ENCODE data around the gene AKAP10. TPM values are rescaled to one million over a fixed set of nuclear protein-coding genes. Genes with fewer than 3 reads are reported as not detected.

AKAP10 gene
- total RNA-seq, 5 donors from 2014 or later (not counting 1 experiment from before 2014, with no cell fraction given), result 43.3 to 61.3 (median 53.9) TPM

GRCh38 chr17:19948116-19948943 lies 29.3 kb downstream of the AKAP10 start:
- no peak overlapping the region for H3K4me3 ChIP-seq (ENCODE audit: control insufficient read depth in 1 of 2, extremely low read depth in 1 of 2, low read length in 1 of 2)
- DNase-seq (no peak), ATAC-seq (replicated peaks in 1 of 4) (no peak)
- H3K4me1 ChIP-seq (ENCODE audit: control insufficient read depth in 1 of 2, extremely low read depth in 1 of 2, insufficient read depth in 2 of 2, low read length in 2 of 2), result peaks cover 9 to 15% of the 10 kb centered on the region in 2 experiments
- H3K4me3 Mint-ChIP-seq, result peak overlapping the region in 1 of 3 donors; percentile 39
- H3K4me1 Mint-ChIP-seq, result peaks cover 56 to 59% (median 57%) of the 10 kb centered on the region in 3 donors
- WGBS (ENCODE audit: insufficient coverage), result 58% methylated on average over 7 of the region's 10 CpGs
- H3K27ac ChIP-seq (ENCODE audit: low read length), result no peak overlapping the region
- H3K36me3 ChIP-seq (ENCODE audit: control insufficient read depth in 2 of 2, extremely low read depth in 1 of 2, insufficient read depth in 1 of 2, low read length in 1 of 2), result peaks cover 3 to 45% of the 10 kb centered on the region in 2 donors
- H3K9me3 ChIP-seq, result no peaks in the 10 kb centered on the region
- H3K27me3 ChIP-seq (replicated peaks in 1 of 2; ENCODE audit: control insufficient read depth in 2 of 2, extremely low read depth in 1 of 2, insufficient read depth in 2 of 2, low read length in 1 of 2), result no peaks in the 10 kb centered on the region
- H3K9me3 Mint-ChIP-seq, result no peaks in the 10 kb centered on the region
- no peaks in the 10 kb centered on the region for H3K27me3 Mint-ChIP-seq
- POLR2A ChIA-PET, result no interaction called here
- H3K36me3 Mint-ChIP-seq, result peaks cover 42% of the 10 kb centered on the region
- peak overlapping the region; percentile 29 to 74 for H3K27ac Mint-ChIP-seq
- CTCF ChIA-PET, result no interaction called here

DNA sequence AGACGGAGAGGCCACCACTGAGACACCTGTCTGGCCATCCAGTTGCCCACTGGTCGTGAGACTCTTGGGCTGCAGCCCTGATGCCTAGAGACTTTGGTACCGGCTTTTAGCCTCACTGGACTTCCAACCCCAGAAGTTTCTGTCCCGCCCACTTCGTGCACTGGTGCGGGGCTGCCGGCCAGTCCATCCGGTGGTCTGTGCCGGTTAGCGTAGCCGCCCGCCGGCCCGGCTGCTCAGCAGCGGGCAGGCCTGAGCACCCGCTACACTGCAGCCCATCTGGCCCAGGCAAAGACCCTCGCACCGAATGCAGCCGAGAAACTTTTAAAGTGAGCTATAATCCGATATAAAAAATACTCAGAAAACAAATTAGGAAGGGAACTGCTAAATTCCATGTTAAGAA lies 30.7 kb downstream of the AKAP10 start:
- Mint-ChIP-seq H3K4me1 (peaks cover 58 to 62% (median 60%) of the 10 kb centered on the region in 3 donors), H3K9me3 (no peaks in the 10 kb centered on the region), H3K4me3 (no peak overlapping the region), H3K27ac (no peak overlapping the region), H3K27me3 (no peaks in the 10 kb centered on the region), H3K36me3 (peaks cover 34% of the 10 kb centered on the region)
- Histone ChIP-seq H3K4me1 (ENCODE audit: control insufficient read depth in 1 of 2, extremely low read depth in 1 of 2, insufficient read depth in 2 of 2, low read length in 2 of 2) (peaks cover 9 to 22% of the 10 kb centered on the region in 2 experiments), H3K27me3 (replicated peaks in 1 of 2; ENCODE audit: control insufficient read depth in 2 of 2, extremely low read depth in 1 of 2, insufficient read depth in 2 of 2, low read length in 1 of 2) (no peaks in the 10 kb centered on the region), H3K36me3 (ENCODE audit: control insufficient read depth in 2 of 2, extremely low read depth in 1 of 2, insufficient read depth in 1 of 2, low read length in 1 of 2) (peaks cover 3 to 54% of the 10 kb centered on the region in 2 donors), H3K4me3 (ENCODE audit: control insufficient read depth in 1 of 2, extremely low read depth in 1 of 2, low read length in 1 of 2) (no peak overlapping the region), H3K27ac (ENCODE audit: low read length) (no peak overlapping the region), H3K9me3 (no peaks in the 10 kb centered on the region)
- ChIA-PET POLR2A (no interaction called here), CTCF (no interaction called here)
- ATAC-seq (replicated peaks in 1 of 4) (no peak), DNase-seq (no peak)
- WGBS (ENCODE audit: insufficient coverage), result 98% methylated on average over 19 of the region's 20 CpGs

- Mint-ChIP-seq H3K9me3 (no peaks in the 10 kb centered on the region), H3K36me3 (peaks cover 35% of the 10 kb centered on the region), H3K27me3 (no peaks in the 10 kb centered on the region), H3K27ac (peak overlapping the region; percentile 40 to 75), H3K4me3 (peak overlapping the region in 1 of 3 donors; percentile 9), H3K4me1 (peaks cover 56 to 64% (median 60%) of the 10 kb centered on the region in 3 donors)
- Histone ChIP-seq H3K27ac (ENCODE audit: low read length) (no peak overlapping the region), H3K36me3 (ENCODE audit: control insufficient read depth in 2 of 2, extremely low read depth in 1 of 2, insufficient read depth in 1 of 2, low read length in 1 of 2) (peaks cover 3 to 62% of the 10 kb centered on the region in 2 donors), H3K27me3 (replicated peaks in 1 of 2; ENCODE audit: control insufficient read depth in 2 of 2, extremely low read depth in 1 of 2, insufficient read depth in 2 of 2, low read length in 1 of 2) (no peaks in the 10 kb centered on the region), H3K9me3 (no peaks in the 10 kb centered on the region), H3K4me1 (ENCODE audit: control insufficient read depth in 1 of 2, extremely low read depth in 1 of 2, insufficient read depth in 2 of 2, low read length in 2 of 2) (peaks cover 9 to 22% of the 10 kb centered on the region in 2 experiments), H3K4me3 (ENCODE audit: control insufficient read depth in 1 of 2, extremely low read depth in 1 of 2, low read length in 1 of 2) (no peak overlapping the region)
- no CpG with 5 or more reads among the region's 2 CpGs for WGBS (ENCODE audit: insufficient coverage)
- ATAC-seq (replicated peaks in 1 of 4) (no peak), DNase-seq (no peak)
- ChIA-PET POLR2A (no interaction called here), CTCF (interaction anchor here in 1 of 2 donors (0.9 kb wide), 1 partner anchor 12 kb away, joined by 3 read pairs; no protein-coding TSS in a partner anchor)
Measured at GRCh38 chr17:19945009-19945626, 32.5 kb downstream of the AKAP10 start.

DNA sequence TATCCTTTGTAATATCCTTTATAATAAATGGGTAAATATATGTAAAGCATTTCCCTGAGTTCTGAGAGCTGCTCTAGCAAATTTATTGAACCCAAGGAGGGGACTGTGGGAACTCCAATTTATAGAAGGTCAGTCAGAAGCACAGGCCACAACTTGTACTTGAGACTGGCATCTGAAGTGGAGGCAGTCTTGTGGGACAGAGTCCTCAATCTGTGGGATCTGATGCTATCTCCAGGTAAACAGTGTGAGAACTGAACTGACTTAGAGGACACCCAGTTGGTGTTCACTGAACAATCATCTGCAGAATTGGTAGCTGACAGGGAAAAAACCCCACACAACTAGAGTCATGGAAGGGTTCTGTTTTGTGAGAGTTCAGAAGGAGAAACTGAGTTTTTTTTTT lies 34.0 kb downstream of the AKAP10 start:
- Mint-ChIP-seq H3K27ac (no peak overlapping the region), H3K9me3 (no peaks in the 10 kb centered on the region), H3K27me3 (no peaks in the 10 kb centered on the region), H3K4me1 (peaks cover 48 to 58% (median 49%) of the 10 kb centered on the region in 3 donors), H3K36me3 (peaks cover 47% of the 10 kb centered on the region), H3K4me3 (no peak overlapping the region)
- Histone ChIP-seq H3K27ac (ENCODE audit: low read length) (no peak overlapping the region), H3K36me3 (ENCODE audit: control insufficient read depth in 2 of 2, extremely low read depth in 1 of 2, insufficient read depth in 1 of 2, low read length in 1 of 2) (peaks cover 3 to 74% of the 10 kb centered on the region in 2 donors), H3K9me3 (no peaks in the 10 kb centered on the region), H3K4me1 (ENCODE audit: control insufficient read depth in 1 of 2, extremely low read depth in 1 of 2, insufficient read depth in 2 of 2, low read length in 2 of 2) (peaks cover 9 to 17% of the 10 kb centered on the region in 2 experiments), H3K27me3 (replicated peaks in 1 of 2; ENCODE audit: control insufficient read depth in 2 of 2, extremely low read depth in 1 of 2, insufficient read depth in 2 of 2, low read length in 1 of 2) (no peaks in the 10 kb centered on the region), H3K4me3 (ENCODE audit: control insufficient read depth in 1 of 2, extremely low read depth in 1 of 2, low read length in 1 of 2) (no peak overlapping the region)
- DNase-seq (no peak), ATAC-seq (replicated peaks in 1 of 4) (no peak)
- CTCF ChIA-PET, result interaction anchor here in 1 of 2 donors (0.6 kb wide), 1 partner anchor 152 kb away, joined by 4 read pairs; no protein-coding TSS in a partner anchor
- POLR2A ChIA-PET, result no interaction called here

DNA sequence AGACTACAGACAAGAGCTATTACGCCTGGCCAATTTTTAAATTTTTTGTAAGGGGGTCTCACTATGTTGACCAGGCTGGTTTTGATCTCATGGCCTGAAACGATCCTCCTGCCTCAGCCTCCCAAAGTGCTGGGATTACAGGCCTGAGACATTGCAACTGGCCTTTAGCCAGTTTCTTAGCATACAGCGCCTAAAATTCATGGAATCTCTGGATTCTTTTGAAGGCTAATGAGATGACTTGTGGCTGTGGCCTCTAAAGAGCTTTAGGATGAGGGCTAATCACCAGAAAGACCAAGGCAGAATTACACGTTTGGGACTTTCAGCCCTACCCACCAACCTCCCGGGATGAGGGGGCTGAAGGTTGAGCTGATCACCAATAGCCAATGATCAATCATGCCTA lies 34.6 kb downstream of the AKAP10 start:
- Histone ChIP-seq H3K4me1 (ENCODE audit: control insufficient read depth in 1 of 2, extremely low read depth in 1 of 2, insufficient read depth in 2 of 2, low read length in 2 of 2) (peaks cover 9 to 12% of the 10 kb centered on the region in 2 experiments), H3K36me3 (ENCODE audit: control insufficient read depth in 2 of 2, extremely low read depth in 1 of 2, insufficient read depth in 1 of 2, low read length in 1 of 2) (peaks cover 3 to 74% of the 10 kb centered on the region in 2 donors), H3K27me3 (replicated peaks in 1 of 2; ENCODE audit: control insufficient read depth in 2 of 2, extremely low read depth in 1 of 2, insufficient read depth in 2 of 2, low read length in 1 of 2) (no peaks in the 10 kb centered on the region), H3K27ac (ENCODE audit: low read length) (no peak overlapping the region), H3K9me3 (no peaks in the 10 kb centered on the region), H3K4me3 (ENCODE audit: control insufficient read depth in 1 of 2, extremely low read depth in 1 of 2, low read length in 1 of 2) (no peak overlapping the region)
- Mint-ChIP-seq H3K36me3 (peaks cover 41% of the 10 kb centered on the region), H3K9me3 (no peaks in the 10 kb centered on the region), H3K4me3 (no peak overlapping the region), H3K27ac (peak overlapping the region; percentile 48 to 56), H3K27me3 (no peaks in the 10 kb centered on the region), H3K4me1 (peaks cover 42 to 52% (median 43%) of the 10 kb centered on the region in 3 donors)
- 100% methylated on average over 3 of the region's 5 CpGs for WGBS (ENCODE audit: insufficient coverage)
- ChIA-PET POLR2A (interaction anchor here in 1 of 2 donors (0.6 kb wide), 1 partner anchor 9 kb away, joined by 3 read pairs; no protein-coding TSS in a partner anchor), CTCF (interaction anchor here in 1 of 2 donors (0.6 kb wide), 1 partner anchor 151 kb away, joined by 4 read pairs; no protein-coding TSS in a partner anchor)
- ATAC-seq (replicated peaks in 1 of 4), result no peak
- no peak for DNase-seq

GRCh38 chr17:19940722-19941464 lies 36.7 kb downstream of the AKAP10 start:
- peaks cover 3 to 71% of the 10 kb centered on the region in 2 donors for H3K36me3 ChIP-seq (ENCODE audit: control insufficient read depth in 2 of 2, extremely low read depth in 1 of 2, insufficient read depth in 1 of 2, low read length in 1 of 2)

More at GRCh38 chr17:19940722-19941464, 36.7 kb downstream of the AKAP10 start:
- no peaks in the 10 kb centered on the region for H3K9me3 Mint-ChIP-seq
- Histone ChIP-seq H3K4me3 (ENCODE audit: control insufficient read depth in 1 of 2, extremely low read depth in 1 of 2, low read length in 1 of 2) (no peak overlapping the region), H3K27me3 (replicated peaks in 1 of 2; ENCODE audit: control insufficient read depth in 2 of 2, extremely low read depth in 1 of 2, insufficient read depth in 2 of 2, low read length in 1 of 2) (no peaks in the 10 kb centered on the region), H3K9me3 (no peaks in the 10 kb centered on the region), H3K4me1 (ENCODE audit: control insufficient read depth in 1 of 2, extremely low read depth in 1 of 2, insufficient read depth in 2 of 2, low read length in 2 of 2) (peaks cover 7 to 8% of the 10 kb centered on the region in 2 experiments), H3K27ac (ENCODE audit: low read length) (no peak overlapping the region)
- POLR2A ChIA-PET, result no interaction called here
- peaks cover 35 to 49% (median 36%) of the 10 kb centered on the region in 3 donors for H3K4me1 Mint-ChIP-seq
- H3K4me3 Mint-ChIP-seq, result no peak overlapping the region
- CTCF ChIA-PET, result no interaction called here
- H3K36me3 Mint-ChIP-seq, result peaks cover 47% of the 10 kb centered on the region
- WGBS (ENCODE audit: insufficient coverage), result no CpG with 5 or more reads among the region's 4 CpGs
- peak overlapping the region; percentile 10 to 40 for H3K27ac Mint-ChIP-seq
- DNase-seq, result no peak
- no peaks in the 10 kb centered on the region for H3K27me3 Mint-ChIP-seq
- no peak for ATAC-seq (replicated peaks in 1 of 4)

All from T-cell (primary cell).